GM03348 (cell line): ENCODE measurements around the gene CPSF3.

Source experiments
- DNase-seq: peaks from one replicate; pipeline ENCODE4 v3.0.0; 2012; ENCODE audit warnings: low spot score

The CPSF3 gene

DNA sequence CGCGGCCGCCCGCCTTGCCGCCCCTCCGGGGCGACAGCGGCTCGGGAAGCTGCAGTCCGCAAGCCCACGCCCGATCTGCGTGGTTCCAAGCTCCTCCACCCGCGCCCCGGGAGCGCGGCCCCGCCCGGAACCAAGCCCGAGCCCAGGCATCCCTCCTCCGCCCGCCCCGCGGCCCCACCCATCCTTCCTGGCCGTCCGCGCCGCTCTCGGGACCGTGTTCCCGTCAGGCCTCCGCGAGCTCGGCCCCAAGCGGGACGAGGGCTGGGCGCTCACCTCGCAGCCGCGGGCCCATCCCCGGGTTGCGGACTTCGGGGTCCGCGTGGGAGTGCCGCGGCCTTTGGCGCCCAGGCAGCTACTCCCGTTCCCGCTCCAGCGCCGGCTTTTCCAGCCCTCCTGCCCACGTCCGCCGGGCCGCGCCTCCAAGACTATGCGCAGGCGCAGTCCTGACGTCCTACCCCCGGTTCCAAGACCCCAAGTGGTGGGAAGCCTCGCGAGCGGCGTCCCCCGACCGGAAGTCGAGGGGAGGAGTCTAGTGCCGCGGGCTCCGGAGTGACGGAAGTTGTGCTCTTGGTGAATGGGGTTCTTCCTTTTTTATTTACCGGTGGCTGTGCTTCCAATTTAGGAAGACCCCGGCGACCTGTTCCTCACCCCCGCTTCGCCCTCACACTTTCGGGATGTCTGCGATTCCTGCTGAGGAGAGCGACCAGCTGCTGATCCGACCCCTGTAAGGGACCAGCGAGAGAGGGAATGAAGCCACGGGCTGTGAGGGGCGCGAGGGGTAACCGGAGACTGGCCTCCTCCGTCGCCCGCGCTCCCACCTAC, at the start of gene CPSF3, which contains the start of gene ITGB1BP1:
Gene CPSF3, plus strand, starts transcription at position 555 of the 822 bp plus-strand sequence. Its CDS starts 120 bp downstream, at position 675.
Gene ITGB1BP1, minus strand, starts transcription at position 429 of the 822 bp plus-strand sequence. CDS start 4,831 bp downstream, outside the sequence.
- peak; percentile 100 for DNase-seq

DNA sequence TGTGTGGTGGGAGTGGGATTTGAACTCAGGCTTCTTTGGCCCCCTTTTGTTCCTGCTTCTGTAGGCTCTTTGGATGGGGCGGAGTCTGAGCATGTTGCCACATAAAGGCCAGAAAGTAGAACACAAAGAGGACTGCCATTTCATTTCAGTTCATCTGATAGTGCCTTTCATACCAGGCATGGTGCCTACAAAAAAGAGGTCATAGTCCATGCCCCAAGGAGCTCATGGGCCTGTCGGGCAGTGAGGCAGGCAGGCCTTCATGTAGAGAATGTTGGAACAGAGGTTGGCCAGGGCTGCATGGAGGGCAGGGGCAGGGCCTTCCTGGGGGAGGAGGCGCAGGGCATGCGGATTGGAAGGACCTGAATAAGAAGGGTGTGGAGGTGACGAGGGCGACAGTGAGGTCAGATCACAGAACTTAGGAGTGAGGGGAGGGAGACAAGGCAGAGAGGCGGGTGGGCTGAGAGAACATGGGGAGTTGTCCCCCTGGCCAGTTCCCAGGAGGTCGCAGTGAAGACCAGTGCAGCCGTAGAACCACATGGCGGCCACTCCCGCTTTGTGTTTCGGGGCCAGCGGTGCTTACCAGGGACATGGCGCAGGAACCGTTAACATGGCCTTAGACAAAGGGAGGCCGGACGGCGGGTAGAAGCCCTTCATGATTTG, 49.3 kb upstream of the CPSF3 start:
- no peak for DNase-seq

DNA sequence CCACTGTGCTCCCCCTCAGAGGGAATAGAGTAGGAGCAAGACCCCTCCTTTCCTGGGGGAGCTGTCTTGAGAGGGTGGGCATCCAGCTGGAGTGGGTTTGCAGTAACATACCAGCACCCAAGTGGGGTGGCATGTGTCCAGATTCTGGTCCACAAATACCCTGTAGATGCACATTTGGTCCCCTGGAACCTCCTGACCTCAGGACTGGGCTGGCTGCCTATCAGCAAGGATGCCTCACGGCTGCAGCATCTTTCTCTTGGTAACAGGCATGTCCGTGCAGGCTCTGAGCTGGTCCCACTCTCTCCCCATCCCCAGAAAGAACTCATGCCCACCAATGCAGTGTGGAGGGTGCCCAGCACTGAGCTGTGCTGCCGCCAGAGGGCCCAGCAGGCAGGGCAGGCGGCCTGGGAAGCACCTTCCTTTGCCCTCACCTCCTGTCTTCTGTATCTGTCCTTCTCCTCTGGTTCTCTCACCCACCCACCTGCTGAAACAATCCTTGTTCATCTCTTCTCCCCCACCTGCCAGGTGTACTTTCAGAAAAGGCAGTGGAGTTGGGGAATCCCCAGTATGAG, 47.5 kb upstream of the CPSF3 start:
- DNase-seq = no peak

DNA sequence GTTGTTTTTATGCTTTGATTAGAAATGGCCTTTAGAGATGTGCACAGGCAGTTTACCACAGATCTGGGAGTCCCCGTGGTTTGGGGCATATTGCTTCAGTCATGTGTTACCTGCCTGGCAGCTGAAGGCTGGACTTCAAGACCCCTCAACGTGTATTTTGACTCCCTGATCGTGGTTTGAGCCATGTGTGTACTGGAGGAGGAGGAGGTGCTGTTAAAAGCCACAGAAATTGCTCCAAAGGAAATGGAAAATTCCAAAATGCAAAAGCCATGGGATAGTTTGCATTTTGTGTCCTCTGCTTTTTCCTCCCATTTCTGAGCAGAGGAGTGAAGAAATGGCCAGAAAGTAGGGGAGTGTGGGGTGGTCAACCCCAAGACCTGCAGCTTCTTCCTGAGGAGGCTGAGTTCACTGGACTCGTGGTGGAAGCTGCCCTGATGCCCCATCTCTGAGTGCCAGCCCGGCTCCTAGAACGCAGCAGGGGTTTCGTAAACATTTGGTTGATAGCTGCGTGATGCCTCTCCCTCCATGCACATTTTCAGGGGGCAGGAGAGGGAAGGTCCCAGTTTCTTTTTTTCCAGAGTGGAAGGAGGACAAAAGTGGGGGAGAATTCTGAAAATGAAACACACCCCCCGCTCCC, 45.9 kb upstream of the CPSF3 start:
- DNase-seq = no peak

DNA sequence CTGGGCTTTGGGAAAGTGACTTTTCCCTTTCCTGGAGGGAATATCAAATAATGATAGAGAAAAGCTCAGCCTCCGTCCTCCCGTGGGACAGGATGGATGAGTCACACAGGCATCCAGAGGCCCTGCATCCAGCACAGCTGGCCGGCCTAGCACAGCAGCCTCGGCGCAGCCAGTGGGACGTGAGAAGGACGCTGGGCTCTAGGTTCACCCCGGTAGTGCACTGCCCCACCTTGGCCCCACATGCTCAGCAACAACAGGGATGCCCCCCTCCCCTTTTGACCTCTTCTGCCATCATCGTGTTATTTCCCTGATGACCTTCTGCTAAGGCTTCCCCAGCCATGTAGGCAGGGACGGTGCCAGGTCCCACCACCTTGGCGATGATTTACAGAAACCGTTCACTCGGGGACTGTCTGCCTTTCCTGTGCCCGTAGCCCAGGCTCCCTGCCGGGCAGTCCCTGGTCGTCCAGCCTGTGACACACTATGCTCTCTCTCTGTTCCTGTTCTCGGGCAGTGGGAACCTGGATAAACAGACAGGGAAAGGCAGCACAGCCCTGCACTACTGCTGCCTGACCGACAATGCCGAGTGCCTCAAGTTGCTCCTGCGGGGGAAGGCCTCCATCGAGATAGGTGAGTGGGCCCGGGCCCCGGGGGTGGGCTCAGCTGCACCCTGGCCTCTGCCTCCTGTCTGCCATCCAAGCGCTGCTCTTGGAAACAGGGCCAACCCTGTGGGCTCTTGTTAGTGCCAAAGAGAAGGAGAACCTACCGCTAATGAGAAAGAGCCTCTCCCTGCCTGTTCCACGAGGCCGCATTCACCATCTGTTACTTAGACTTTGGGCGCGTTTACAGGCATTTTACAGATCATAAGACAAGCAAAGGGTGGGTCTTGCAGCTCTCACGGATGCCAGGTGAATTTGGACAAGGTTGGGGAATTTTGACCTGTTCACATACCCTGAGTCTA, 44.7 kb upstream of the CPSF3 start:
- peak; percentile 93 for DNase-seq

DNA sequence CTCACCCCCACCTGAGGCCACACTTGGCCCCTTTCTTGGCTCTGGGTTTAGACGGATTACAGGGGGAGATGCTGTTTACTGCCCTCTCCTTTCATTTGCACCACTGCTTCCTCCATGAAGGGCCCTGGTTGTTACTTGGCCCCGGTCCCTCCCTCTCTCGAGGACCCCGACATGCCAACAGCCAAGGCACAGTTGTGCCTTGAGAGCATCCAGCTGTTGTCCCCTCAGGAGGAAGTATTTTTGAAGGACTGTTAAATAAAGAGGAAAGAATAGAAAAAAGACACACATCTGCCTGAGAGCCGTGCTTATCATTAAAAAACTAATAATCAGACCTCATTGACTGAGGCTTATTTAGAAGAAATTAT, 44.1 kb upstream of the CPSF3 start:
- no peak for DNase-seq

DNA sequence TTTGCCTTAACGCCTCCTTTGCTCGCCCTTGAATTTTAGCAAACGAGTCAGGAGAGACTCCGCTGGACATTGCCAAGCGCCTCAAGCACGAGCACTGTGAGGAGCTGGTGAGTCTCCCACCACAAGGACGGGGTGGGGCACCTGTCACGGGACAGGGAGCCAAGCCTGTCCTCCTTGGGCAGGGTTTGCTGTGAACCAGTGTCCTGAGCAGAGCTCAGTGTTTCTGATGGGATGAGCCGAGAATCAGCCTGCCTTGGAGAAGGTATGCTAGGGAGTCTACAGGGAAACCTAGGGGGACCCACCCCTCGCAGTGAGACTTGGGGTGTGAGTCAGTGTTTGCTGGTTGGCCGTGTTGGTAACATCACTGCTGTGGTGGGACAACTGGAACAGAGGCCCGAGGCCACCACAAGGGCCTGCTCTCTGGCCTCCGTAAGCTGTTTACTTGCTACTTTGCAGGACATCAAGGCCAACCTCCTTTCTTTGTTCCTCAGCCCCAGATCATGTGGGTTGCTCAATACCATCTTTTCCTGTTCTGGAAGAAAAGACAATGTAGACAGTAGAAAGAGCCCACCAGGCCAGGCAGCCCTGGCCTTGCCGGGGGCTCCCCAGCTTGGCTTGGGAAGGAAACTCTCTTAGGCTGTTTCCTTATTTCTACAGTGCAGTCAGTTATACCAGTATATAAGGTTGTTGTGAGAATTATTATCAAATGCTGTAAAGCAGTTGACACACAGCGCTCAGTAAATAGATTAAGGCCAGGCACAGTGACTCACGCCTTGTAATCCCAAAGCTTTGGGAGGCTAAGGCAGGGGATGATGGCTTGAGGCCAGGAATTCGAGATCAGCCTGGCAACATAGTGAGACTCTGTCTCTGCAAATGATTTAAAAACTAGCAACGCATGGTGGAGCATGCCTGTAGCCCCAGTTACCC, 42.5 kb upstream of the CPSF3 start:
- peak; percentile 62 for DNase-seq

DNA sequence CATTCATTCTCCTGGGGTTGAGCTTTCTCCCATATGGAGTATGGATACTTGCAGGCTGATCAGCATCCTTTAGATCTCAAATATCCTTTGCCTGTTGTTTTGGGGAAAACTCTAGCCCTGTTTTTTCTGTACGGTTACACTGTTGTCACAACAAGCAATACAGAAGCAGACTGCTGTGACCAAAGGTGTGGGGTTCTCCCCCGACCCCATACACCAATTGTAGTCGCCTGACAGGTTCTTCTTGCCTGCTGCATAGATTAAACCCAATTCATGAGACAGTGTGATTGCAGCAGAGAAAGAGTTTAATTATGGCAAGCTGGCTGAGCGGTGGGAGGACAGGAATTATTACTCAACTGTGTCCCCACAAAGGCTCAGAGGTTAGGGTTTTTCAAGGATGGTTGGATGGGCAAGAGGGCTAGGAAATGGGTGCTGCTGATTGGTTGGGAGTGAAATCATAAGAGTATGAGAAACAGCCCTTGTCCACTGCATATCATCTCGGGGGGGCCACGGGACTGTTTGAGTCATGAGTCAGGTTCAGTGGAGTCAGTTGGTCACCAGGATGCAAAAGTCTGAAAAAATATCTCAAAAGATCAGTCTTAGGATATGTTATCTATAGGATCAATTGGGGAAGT, 40.7 kb upstream of the CPSF3 start:
- DNase-seq = no peak

DNA sequence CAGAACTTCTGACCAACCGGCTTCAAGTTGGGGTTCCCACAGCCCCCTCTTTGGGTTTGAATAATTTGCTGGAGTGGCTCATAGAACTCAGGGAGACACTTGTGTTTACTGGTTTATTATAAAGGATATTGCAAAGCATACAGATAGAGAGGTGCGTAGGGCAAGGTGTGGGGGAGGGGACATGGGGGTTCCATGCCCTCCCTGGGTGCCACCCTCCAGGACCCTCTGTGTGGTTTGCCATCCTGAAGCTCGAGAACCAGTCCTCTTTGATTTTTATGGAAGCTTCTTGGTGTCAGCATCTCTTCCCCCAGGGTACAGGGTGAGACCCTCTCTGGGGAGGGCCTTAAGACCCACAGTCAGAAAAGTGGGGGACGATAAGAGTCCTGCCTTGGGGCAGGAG, 38.9 kb upstream of the CPSF3 start:
- DNase-seq = no peak

DNA sequence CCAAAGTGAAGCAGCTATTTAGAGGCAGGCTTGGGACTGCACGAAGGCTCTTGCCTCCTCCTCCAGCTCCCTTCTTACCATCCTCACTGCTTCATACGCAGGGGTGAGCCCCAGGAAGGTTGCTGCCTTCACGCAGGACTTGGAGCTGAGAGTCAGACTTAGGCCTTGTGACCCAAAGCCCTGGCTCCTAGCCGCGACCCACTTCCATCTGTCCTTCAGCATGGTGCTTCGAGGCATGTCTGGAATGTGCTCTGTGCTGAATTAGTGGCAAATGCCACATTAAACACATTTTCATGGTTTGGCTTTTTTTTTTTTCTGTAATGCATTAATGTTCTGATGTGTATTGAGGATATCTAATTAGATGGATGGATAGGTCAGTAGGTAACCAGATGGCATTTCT, 37.6 kb upstream of the CPSF3 start:
- DNase-seq = no peak

DNA sequence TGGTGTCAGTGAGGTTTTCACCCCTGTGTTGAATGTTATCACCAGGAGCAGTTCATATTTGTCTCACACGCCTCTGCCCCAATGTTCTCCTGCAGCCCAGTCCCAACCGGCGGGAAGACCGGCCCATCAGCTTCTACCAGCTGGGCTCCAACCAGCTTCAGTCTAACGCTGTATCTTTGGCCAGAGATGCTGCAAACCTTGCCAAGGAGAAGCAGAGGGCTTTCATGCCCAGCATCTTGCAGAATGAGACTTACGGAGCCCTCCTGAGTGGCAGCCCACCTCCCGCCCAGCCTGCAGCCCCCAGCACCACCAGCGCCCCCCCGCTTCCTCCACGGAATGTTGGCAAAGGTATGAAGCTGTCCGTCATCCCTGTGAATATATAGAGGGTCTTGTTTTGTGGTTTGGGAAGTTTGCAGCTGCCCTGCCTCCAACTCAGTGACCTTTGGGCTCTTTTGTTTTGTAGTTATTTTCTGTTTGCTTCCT, 35.2 kb upstream of the CPSF3 start:
- DNase-seq = no peak

DNA sequence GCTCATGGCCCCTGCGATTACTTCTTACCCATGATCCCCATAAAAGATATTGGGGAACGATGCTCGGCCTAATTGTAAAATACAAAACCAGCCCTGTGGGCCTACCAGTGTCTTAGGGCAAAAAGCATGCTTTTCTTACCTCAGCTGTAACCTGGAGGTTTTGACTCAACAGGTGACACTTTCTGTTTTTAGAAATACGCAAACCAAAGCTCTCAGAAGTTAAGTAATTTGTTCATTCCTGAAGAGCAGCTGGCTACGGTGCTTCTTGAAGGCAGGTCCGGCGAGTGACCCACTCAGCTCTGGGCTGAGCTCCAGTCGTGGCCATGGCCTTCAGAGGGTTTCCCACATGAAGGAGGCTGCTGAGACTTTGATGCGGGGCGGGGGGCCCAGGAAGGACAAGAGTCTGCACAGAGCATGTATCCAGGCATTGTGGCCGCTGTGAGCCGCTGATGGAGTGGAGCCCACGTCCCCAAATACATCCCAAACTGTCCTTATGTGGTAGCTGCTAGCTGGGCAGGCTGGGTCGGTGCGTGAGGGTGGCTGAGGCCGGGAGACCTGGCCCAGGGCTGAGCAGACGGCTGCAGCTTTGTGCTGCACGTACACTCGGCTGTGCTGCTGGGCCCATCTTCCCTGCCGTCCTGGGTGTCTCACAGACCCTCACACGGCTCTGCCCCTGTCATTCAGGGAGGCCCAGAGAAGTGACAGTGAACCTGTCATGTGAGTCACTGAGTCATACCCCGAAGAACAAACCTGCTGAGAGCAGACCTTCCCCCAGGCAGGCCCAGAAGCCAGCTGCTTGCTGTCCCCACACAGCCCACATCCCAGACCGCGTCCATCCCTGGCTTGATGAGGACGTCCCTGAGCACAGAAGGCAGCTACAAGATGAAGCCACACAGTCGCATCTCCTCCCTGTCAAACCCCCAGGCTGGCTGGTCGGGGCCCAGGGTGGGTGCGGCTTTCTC, 34.2 kb upstream of the CPSF3 start:
- DNase-seq = no peak

DNA sequence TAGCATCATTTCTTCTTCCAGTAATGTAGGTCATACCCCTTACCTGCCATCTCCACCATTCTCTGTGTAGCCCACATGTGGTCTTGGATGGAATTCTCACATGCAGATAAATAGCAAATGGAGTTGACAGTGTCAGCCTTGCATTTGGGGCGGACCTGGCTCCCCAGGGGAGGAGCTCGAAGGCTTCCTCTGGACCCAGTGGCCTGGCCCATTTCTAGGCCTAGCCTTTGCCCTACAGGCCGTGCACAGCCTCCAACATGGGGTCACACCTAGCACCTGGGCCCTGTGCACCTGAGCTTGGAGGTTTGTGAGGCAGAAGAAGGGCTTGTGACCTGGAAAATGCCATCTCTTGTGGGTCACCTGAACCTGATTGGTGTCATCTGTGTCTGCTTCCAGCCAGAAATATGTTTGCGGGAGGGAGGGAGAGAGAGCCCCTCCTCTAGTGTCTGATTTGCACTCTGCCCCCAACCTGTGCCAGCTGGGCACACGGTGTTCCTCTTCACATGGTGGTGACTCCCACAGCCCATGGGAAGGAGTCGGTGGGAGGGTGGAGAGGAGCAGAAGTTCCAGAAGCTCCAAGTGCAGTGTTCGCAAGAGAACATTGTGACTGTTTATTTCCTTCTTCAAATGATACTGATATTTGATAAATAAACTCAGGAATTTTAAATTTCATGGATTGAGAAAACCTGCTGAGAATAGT, 33.2 kb upstream of the CPSF3 start:
- DNase-seq = no peak

DNA sequence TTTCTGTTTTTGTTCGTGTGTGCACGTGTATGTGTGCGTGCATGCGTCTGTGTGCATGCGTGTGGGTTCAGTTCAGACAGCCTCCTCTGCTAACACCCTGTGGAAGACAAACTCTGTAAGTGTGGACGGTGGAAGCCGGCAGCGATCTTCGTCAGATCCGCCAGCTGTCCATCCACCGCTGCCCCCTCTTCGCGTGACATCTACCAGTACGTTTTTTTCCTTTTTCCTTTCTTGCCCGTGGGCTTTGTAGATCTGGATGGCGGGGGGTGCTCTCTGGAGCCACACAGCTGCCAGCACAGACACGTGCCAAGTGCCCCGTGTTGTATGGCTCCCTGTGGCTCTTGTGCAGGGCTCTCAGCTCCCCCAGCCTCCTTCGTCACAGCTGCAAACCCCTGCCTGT, 32.5 kb upstream of the CPSF3 start:
- no peak for DNase-seq

DNA sequence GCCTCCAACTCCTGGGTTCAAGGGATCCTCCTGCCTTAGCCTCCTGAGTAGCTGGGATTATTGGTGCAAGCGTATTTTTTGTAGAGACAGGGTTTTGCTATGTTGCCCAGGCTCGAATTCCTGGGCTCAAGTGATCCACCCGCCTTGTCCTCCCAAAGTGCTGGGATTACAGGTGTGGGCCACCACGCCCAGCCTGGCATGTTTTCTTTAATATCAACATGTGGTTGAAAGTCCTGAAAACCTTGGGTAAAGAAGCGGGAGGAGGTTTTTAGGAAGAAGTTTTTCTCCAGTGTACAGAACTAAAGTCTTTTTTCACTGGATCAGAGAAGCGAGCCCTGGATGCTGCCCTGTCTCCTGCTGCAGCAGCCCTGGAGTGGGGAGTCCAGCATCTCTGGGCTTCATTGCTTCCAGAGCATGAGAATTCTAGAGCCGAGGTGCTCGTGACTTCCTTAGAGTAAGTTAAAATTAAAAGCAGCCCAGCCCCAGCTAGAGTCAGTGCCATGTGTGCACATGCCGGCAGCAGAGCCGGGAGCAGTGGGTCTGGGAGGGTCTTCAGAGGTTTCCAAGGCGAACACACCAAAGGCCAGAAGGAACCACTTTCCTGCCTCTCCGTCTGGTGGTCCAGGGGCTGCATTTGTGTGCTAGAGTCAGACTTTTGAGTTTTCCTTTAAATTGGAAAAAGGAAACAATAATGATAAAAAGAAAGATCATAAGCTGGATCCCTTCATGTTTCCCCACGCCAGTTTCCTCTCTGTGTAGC, 31.3 kb upstream of the CPSF3 start:
- DNase-seq = no peak

DNA sequence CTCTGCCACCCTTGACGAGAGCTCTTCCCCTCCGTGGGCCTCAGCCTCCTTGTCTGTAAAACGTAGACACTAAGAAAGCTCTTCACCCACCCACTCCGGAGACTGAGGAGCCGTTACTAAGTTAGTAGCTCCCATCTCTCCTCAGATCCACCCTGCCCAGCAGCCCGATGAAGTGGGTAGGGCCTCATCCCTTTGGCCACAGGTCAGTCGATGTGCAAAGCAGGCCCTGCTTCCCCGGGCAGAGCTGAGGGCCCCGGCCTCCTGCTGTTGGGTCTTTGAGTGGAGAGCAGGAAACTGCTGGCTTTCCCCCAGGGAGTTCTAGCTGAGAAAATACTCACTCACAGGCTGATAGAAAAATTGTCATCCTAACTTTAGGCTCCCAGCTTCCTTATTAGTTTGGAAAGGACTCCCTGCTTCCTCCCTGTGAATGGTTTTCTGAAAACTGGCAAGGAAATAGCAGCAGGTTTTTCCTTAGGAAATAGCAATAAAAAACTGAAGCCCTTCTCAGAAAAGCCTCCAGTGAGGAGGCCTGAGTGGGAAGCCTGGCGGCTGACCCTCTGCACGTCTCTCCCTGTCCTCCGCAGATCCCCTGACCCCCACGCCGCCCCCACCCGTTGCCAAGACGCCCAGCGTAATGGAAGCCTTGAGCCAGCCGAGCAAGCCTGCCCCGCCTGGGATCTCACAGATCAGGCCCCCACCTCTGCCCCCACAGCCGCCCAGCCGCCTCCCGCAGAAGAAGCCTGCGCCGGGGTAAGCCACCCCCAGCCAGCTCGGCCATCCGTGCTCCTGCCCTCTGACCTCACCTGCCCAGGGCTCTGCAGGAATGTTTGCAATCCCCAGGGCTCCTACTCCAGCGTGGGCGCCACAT, 30.3 kb upstream of the CPSF3 start:
- peak; percentile 26 for DNase-seq
